GM19043 (cell line): ENCODE results near the gene ETV3.
"Not testable (repeated sequence)": the region's sequence is repeated elsewhere in the genome, so short reads cannot be mapped to it uniquely, and the experiment has no call there.

Experiments
- ATAC-seq: cut with Tn5 transposase; IDR thresholded peaks from one replicate; pipeline ENCODE4 v1.9.1; 2021; ENCODE audit warnings: low read depth; ENCODE audit not compliant: unreplicated experiment

Gene ETV3

GRCh38 chr1:157138220-157139051 is at the start of gene ETV3:
TSS of gene ETV3 (minus strand) at chr1:157138395. CDS start at chr1:157136352, 2,043 bp downstream.
- peak; percentile 87 for ATAC-seq

GRCh38 chr1:157186281-157186992 is 48.2 kb upstream of the ETV3 start:
- ATAC-seq: no peak

DNA sequence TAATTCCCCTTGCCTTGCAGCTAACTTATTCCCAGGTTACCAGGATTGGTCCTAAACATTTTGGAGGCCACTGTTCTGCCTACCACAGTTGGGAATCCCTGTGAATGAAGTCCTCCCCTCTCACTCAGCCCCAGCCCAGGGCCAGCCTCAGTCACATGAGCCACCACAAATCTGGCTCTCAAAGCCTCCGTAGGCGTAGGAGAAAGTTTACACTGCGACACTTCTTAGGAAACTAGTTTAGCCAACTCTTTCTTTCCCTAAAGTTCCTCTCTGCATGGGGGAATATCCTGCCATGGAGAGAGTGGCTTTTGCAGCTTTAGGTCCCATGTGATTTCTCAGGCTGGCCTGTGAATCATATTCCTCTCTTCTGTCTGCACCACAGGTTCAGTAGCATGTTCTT is 45.7 kb upstream of the ETV3 start:
- no peak for ATAC-seq

GRCh38 chr1:157182371-157182770 is 44.2 kb upstream of the ETV3 start:
- ATAC-seq: not testable (repeated sequence)

DNA sequence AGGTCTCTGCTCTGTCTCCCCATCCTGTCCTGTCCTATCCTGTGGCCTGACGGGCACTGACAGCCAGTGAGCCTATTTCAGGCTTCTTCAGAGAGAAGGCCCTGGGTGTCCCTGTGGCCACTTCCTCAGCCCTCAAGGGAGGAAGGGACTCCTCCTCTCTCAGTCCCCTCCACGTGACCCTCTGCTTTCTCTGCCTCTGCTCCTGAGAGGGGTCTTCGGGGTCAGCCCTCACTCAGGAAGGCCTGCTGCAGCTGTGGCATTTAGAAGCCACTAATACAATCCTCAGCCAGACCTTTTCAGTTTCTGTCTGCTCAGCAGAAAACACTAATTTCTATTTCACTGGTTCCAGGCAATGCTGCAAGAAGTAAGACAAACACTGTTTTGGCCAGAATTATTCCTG is 43.6 kb upstream of the ETV3 start:
- no peak for ATAC-seq

DNA sequence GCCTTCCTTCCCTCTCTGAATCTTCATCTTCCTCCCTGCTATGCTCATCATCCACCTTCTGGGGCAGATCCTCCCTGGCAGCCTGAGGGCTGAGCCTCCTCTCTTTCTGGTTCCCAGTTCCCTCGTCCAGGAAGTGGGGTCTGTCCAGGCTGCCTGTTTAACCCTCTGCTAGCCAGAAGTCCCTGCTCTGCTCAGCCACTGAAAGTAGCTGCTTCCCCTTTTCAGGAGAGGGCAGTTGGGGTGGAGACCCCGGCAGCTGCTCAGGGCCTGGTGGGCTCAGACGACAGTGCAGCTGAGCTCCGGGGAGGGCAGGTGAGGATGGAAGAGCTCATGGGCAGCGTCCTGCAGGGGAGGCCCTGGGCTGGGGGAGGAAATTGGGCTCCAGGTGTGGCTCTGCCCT is 43.1 kb upstream of the ETV3 start:
- no peak for ATAC-seq

DNA sequence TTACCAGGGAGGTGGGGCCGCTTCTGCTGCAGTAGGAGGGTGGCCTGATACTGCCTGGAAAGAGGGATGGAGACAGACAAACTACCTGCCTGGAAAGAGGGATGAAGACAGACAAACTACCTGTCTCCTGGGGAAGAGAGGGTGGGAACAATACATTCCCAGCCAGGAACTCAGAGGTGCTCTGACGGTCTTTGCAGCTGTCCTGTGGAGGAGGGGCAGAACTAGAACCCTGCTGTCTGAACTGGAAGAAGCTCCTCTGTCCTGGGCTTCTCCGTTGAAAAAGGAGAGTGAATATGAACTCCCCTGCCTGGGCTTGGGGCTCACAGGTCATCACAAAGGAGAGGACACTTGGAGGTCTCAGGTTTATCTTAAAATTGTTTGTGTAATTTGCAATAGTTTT is 40.3 kb upstream of the ETV3 start:
- no peak for ATAC-seq

- no peak for ATAC-seq
These were observed 39.7 kb upstream of the ETV3 start for GRCh38 chr1:157177733-157178394.

GRCh38 chr1:157176591-157177121 is 38.5 kb upstream of the ETV3 start:
- ATAC-seq: peak; percentile 29

DNA sequence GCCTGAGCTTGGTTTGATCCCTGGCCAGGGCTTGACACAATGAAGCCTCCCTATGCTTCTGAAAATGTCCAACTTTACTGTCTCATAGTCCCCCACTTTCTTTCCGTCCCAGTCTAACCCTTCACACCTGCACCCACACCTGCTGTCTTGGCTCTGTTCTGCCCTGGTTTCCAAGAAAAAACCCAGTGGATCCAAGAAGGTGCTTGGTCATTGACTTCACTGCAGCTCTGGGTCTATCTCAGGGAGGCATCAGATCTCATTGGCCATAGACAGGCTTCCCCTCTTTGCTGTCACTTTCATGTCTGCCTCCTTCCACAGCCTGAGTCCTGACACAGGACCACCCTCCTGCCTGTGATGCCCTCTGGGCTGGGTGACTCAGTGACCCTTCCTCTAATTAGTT is 37.8 kb upstream of the ETV3 start:
- ATAC-seq: no peak

GRCh38 chr1:157173900-157174410 is 35.8 kb upstream of the ETV3 start:
- ATAC-seq: no peak

DNA sequence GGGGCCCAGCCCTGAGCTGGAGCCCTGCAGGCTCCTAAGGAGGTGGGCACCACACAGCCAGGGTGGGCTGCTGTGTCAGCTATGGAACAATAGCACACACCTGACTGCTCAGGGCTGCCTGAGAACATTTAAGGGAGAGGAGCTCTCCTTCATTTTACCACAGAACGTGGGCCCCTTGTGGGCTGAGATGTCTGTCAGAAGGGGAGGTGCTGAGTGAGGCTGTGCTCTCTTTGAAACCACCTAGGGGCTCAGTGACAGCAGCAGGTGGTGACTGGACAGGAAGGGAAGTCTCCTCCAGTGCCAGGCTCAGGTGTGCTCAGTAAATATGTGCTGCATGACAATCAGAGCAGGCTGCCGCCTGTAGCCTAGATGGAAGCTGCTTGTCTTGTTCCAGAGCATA is 35.0 kb upstream of the ETV3 start:
- not testable (repeated sequence) for ATAC-seq

GRCh38 chr1:157172591-157172990 is 34.4 kb upstream of the ETV3 start:
- ATAC-seq: not testable (repeated sequence)

GRCh38 chr1:157171903-157172503 is 33.8 kb upstream of the ETV3 start:
- ATAC-seq: not testable (repeated sequence)

DNA sequence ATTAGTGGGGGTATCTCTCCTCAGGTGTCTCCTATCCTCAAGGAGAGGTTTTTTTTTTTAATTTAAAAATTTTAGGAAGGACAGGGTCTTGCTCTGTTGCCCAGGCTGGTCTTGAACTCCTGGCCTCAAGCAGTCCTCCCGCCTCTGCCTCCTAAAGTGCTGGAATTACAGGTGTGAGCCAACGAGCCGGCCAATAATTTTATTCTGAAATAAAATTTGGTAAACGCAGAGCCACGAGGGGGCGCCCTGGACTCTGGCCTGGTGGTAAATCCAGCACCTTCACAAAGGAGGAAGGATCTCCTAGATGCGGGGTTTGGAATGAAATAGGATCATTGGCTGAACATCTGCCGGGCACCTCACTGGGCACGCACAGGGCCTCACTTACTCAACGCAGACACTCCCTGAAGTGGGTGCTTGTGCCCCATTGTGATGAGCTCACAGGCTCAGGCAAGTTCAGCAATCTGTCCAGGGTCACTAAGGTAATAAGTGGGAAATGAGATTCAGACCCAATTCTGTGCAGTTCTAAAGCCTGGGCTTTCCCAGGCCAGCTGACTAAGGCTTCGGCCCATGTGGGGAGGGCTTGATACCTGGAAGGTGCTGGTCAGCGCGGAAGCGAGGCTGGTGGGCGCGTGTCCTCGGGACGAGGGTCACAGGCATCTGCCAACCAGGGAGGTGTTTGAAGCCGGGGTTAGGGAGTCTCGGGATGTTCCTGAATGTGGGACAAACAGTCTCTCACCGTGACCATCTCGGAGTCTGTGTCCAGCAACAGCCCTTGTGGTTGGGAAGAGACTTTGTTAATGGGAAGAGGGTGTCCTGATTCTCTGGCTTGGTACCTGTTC is 32.7 kb upstream of the ETV3 start:
- ATAC-seq: no peak

DNA sequence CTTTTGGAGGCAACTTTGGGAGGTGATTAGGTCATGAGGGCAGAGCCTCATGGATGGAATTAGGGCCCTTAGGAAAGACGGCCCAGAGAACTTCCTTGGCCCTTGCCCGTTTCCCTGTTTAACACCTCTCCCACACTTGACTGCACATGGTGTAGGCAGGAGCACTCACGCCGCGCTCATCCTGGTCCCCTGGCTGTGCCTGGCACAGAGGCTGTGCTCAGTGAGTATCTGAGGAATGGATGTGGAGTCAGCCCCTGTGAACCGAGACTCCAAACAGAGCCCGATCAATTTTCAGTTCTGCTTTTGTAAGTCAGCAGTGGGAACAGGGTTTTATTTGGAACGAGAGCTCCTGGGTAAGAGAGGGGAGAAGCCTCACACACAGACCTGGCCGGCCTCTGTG is 29.8 kb upstream of the ETV3 start:
- no peak for ATAC-seq

DNA sequence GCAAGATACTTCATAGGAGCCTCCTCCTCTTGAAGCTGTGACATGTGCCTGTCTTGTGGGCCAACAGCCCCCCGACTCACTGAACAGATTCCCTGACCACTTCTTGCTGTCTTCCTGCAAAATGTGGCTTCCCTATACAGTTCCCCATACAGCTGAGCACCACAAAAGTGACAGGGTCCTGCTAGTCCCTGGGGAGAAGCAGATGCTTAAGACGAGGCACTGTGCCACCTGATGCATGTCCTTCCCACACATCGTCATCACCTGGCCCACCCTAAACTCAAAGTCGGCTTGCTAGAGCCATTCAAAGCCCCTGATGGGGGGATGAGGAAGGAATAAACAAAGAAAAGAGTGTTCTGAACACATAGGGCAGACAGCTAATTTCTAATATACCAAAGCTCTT is 29.2 kb upstream of the ETV3 start:
- no peak for ATAC-seq

GRCh38 chr1:157166590-157166989 is 28.4 kb upstream of the ETV3 start:
- ATAC-seq: no peak

DNA sequence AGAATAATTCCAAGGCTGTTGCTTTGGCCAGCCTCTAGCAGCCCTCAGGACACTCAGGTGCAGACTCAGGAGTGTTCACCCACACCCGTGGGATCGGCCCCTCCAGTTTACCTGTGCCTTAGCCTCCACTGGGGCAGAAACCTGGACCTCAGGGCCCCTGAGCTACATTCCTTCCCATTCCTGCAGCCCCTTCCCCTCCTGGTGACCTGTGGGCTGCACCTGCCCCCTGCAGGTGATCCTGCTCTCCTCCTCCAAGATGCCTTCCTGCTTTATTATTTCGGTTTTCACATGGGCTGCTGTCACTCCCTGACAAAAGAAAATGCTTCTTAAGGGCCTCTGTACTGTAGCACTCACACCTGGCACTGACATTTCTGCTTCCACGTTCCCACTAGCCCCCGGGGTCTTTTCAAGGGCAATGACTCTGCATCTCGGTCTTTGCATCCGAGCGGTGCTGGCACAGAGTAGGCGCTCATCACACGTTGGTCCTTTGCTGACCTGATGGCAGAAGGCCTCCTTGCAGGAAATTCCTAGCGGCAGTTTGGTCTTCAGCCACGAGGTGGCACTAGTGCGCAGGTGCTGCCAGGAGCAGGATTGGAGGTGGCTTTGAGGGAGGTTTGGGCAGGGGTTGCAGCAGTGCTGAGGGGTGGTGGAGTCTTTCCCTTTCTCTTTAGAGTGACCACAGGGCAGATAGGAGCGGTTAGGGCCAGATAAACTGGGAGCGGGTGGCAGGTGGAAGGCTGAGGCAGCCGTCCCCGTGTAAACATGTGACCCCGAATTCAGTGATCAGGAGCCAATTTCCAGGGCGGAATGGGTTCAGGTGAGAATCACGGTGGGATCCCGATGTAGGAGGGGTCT is 25.3 kb upstream of the ETV3 start:
- no peak for ATAC-seq
